GM12875 (cell line): Measurements from ENCODE around the gene TTYH2.
"Not testable (repeated sequence)": the region's sequence is repeated elsewhere in the genome, so short reads cannot be mapped to it uniquely, and the experiment has no call there.

Source experiments
- H3K4me3 ChIP-seq: one replicate; pipeline ENCODE4 v1.5.1; 2011; ENCODE audit warnings: low read depth, low read length, control low read depth
- TF ChIP-seq, protein P1 (sequence below): IDR thresholded peaks from 2 replicates; pipeline ENCODE4 v1.5.1; 2011; ENCODE audit warnings: low read depth, mild to moderate bottlenecking, control low read depth, inconsistent platforms, low read length, moderate library complexity, borderline replicate concordance; ENCODE audit not compliant: insufficient read depth

The TTYH2 gene

DNA sequence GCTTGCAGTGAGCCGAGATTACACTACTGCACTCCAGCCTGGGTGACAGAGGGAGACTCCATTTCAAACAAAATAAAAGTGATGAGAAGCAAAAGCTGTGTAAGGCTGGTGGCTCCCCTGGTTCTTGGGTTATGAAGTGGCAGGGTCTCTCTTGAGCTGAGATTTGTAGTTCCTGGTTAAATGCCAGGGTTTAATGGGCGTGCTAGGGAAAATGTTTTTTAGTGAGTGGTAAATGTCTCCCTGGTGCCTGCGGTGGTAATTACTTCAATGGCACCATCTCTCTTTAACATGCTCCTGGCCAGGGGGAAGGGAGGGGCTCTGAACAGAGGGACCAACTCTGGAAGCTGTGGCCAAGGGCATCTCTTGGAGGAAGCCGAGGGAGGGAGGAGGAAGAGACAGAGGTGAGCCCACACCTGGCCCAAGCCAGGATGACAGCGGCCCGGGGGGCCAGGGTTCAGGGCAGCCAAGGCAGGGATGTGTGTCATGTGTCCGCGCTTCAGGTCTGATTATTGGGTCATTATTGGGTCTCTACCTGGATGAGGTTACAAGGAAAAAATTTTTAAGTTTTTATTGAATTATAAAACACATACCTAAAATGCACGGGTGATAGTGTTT, 27.7 kb upstream of the TTYH2 start:
- H3K4me3 ChIP-seq: no peak overlapping the region
- TF ChIP-seq, protein P1, sequence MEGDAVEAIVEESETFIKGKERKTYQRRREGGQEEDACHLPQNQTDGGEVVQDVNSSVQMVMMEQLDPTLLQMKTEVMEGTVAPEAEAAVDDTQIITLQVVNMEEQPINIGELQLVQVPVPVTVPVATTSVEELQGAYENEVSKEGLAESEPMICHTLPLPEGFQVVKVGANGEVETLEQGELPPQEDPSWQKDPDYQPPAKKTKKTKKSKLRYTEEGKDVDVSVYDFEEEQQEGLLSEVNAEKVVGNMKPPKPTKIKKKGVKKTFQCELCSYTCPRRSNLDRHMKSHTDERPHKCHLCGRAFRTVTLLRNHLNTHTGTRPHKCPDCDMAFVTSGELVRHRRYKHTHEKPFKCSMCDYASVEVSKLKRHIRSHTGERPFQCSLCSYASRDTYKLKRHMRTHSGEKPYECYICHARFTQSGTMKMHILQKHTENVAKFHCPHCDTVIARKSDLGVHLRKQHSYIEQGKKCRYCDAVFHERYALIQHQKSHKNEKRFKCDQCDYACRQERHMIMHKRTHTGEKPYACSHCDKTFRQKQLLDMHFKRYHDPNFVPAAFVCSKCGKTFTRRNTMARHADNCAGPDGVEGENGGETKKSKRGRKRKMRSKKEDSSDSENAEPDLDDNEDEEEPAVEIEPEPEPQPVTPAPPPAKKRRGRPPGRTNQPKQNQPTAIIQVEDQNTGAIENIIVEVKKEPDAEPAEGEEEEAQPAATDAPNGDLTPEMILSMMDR: no peak

DNA sequence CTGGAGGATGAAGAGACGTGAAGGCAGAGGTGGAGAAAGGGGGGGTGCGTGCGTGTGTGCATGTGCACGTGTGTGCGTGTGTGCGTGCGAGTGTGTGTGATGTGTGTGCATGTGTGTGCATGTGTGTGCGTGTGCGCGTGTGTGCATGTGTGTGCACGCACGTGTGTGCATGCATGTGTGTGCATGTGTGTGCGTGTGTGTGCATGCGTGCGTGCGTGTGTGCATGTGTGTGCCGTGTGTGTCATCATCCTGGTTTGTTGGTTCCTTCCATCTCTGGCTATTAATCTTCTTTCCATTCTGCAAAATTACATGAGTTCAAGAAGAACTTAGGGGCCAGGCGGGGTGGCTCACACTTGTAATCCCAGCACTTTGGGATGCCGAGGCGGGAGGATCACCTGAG, 26.9 kb upstream of the TTYH2 start:
- TF ChIP-seq, protein P1: no peak
- no peak overlapping the region for H3K4me3 ChIP-seq

GRCh38 chr17:74187761-74188160, 25.6 kb upstream of the TTYH2 start:
- no peak overlapping the region for H3K4me3 ChIP-seq
- TF ChIP-seq, protein P1: no peak

- H3K4me3 ChIP-seq: not testable (repeated sequence)
Observed at GRCh38 chr17:74188687-74189086, 24.7 kb upstream of the TTYH2 start.

DNA sequence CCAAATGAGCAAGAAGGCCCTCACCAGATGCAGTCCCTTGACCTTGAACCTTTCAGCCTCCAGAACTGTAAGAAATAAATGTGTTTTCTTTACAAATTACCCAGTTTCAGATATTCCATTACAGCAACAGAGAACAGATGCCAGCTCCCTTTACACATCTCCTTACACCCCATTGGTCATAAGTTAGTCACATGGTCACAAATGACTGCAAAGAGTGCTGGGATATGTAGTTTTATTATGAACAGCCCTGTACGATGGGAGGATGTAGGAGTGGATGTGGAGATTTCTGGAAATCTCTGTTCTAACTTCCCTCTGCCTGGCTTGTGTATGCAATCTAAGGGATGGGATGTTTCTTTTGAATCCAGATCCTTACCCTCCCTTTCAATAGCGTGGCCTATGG, 23.2 kb upstream of the TTYH2 start:
- no peak overlapping the region for H3K4me3 ChIP-seq

DNA sequence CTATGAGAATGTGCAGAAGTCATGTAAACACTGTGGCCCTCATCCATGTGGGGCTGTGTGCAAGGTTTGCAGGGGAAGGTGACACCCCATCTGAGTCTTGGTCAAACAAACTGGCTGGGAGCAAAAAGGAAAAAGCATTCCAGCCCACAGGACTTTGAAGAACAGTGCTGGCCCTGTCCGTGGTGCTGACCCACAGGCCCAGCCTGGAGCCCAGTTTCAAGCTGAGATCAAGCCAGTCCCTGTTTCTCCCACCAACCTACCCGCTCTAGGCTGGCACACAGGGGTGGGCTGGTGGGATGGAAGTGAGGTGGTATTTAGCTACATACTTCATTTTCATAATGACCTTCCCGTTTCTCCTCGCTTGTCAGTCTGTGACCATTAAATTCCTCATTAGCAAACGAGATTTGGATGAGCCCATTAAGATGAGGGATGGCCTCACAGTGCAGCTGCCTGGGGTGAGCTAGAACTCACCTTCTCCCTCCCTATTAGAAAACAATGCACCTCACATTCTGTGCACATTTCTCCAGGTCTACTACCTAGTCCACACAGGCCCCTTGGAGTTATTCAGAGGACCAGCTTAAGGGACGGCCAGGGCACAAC, 22.5 kb upstream of the TTYH2 start:
- TF ChIP-seq, protein P1: no peak
- H3K4me3 ChIP-seq: no peak overlapping the region

More for the DNA sequence above, 23.2 kb upstream of the TTYH2 start:
- TF ChIP-seq, protein P1: no peak

DNA sequence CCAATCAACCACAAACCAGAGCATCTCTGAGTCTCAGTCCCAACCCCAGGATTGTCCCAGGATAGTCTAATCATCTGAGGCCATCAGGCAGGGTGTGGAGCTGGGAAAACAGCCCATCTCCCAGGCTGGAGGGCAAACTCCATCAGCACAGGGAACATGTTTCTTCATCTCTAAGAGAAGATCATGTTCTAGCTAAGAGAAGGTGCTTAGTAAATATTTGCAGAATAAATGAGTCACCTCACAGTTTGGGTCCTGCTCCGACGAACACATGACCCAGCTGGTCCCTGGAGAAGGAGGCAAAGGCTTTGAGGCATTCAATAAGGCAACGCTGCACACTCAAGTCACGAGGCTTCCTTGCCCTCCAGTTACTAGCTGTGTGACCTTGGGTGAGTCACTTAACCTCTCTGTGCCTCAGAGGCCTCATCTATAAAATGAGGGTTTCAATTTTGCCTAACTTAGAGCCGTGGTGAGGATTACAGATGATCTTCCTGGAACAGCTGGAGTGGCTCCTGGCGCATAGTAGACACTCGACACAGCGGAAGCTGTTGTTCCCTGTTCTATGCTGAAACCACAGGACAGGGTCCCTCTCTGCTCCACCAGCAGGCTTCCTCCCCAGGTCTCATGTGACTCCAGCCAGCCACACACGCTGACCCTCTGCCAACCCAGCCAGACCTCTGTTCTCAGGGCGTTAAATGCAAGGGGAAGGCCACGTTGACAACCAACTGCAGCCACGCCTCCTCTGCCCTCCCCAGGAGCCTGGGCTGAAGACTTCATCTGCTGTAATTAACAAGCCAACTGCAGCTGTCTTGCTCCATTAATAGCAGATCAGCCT, 20.2 kb upstream of the TTYH2 start:
- TF ChIP-seq, protein P1: no peak
- no peak overlapping the region for H3K4me3 ChIP-seq
